Fibroblast of lung (primary cell): ENCODE data around the gene ZNF219. TPM values are rescaled to one million over a fixed set of nuclear protein-coding genes. Genes with fewer than 3 reads are reported as not detected.

Source experiments
- DNase-seq, 2 donors: peaks; one replicate each; pipeline versions ENCODE4 v3.0.0 to v3.0.0-alpha.2; 2010; ENCODE audit warnings: low read depth in 2 of 2
- H2AFZ ChIP-seq: 2 replicates; pipeline ENCODE4 v1.5.1; 2012; ENCODE audit warnings: low read length, control low read depth, inconsistent platforms
- H3K27ac ChIP-seq: 2 replicates; pipeline ENCODE4 v1.5.1; 2011; ENCODE audit warnings: low read length, control low read depth; ENCODE audit not compliant: insufficient read depth
- H3K27me3 ChIP-seq: 2 replicates; pipeline ENCODE4 v1.5.1; 2011; ENCODE audit warnings: mild to moderate bottlenecking, low read length; ENCODE audit not compliant: control insufficient read depth, insufficient read depth
- H3K36me3 ChIP-seq: 2 replicates; pipeline ENCODE4 v1.5.1; 2011; ENCODE audit warnings: low read length; ENCODE audit not compliant: control insufficient read depth, insufficient read depth
- H3K4me1 ChIP-seq: 2 replicates; pipeline ENCODE4 v1.5.1; 2011; ENCODE audit warnings: low read length; ENCODE audit not compliant: control insufficient read depth, insufficient read depth; ENCODE audit errors: extremely low read depth
- H3K4me2 ChIP-seq: 2 replicates; pipeline ENCODE4 v1.5.1; 2011; ENCODE audit warnings: low read length, control low read depth; ENCODE audit not compliant: insufficient read depth; ENCODE audit errors: extremely low read depth
- H3K4me3 ChIP-seq, 4 experiments: fragments of 200-600 bp in 1 of 4; sonication (generic) in 1 of 4; replicated peaks in 1 of 4; 2 replicates each; pipeline ENCODE4 v1.5.1; 2011 to 2016; ENCODE audit warnings: low read length in 4 of 4, low read depth in 3 of 4, mild to moderate bottlenecking in 3 of 4, control low read depth in 2 of 4, inconsistent platforms in 1 of 4, mixed read lengths in 1 of 4; ENCODE audit not compliant: insufficient read depth in 1 of 4; ENCODE audit errors: control extremely low read depth in 1 of 4
- H3K79me2 ChIP-seq: 2 replicates; pipeline ENCODE4 v1.5.1; 2012; ENCODE audit warnings: mild to moderate bottlenecking, low read length, inconsistent platforms; ENCODE audit not compliant: control insufficient read depth, insufficient read depth
- H3K9ac ChIP-seq: 2 replicates; pipeline ENCODE4 v1.5.1; 2011; ENCODE audit warnings: mild to moderate bottlenecking, low read length, control low read depth; ENCODE audit not compliant: insufficient read depth
- H3K9me3 ChIP-seq: 2 replicates; pipeline ENCODE4 v1.5.1; 2012; ENCODE audit warnings: low read depth, low read length; ENCODE audit not compliant: control insufficient read depth, insufficient read depth
- H4K20me1 ChIP-seq: 2 replicates; pipeline ENCODE4 v1.5.1; 2011; ENCODE audit warnings: low read length; ENCODE audit not compliant: control insufficient read depth, insufficient read depth; ENCODE audit errors: extremely low read depth
- EZH2 ChIP-seq: IDR thresholded peaks from 2 replicates; pipeline ENCODE4 v1.5.1; 2012; ENCODE audit warnings: low read length, control low read depth, mild to moderate bottlenecking; ENCODE audit errors: missing control alignments
- polyA plus RNA-seq, 2 donors: library from polyadenylated mRNA; depleted of rRNA in 1 of 2; stranded (reverse) in 1 of 2; unstranded in 1 of 2; fragments of >200 nt; gene quantifications; 2 replicates each; pipeline ENCODE4 v1.2.1, GENCODE V29; 2011 to 2012; ENCODE audit warnings: missing spikeins in 1 of 2
- total RNA-seq: library from RNA; depleted of rRNA; stranded (reverse); fragments of >200 nt; gene quantifications from 2 replicates; pipeline ENCODE4 v1.2.1, GENCODE V29; 2014
- TF ChIP-seq, protein P1 (sequence below), 2 donors: IDR thresholded peaks in 1 of 2; conservative IDR thresholded peaks in 1 of 2; 1 replicate in 1 of 2; 2 replicates in 1 of 2; pipeline ENCODE4 v1.5.1; 2011 to 2012; ENCODE audit warnings: low read length in 2 of 2, control low read depth in 1 of 2, inconsistent platforms in 1 of 2, low read depth in 1 of 2, mild to moderate bottlenecking in 1 of 2

ZNF219 gene
- total and polyA plus RNA-seq, 2 donors (not counting 1 experiment from before 2014, with no cell fraction given): 2.2 to 4.6 TPM

DNA sequence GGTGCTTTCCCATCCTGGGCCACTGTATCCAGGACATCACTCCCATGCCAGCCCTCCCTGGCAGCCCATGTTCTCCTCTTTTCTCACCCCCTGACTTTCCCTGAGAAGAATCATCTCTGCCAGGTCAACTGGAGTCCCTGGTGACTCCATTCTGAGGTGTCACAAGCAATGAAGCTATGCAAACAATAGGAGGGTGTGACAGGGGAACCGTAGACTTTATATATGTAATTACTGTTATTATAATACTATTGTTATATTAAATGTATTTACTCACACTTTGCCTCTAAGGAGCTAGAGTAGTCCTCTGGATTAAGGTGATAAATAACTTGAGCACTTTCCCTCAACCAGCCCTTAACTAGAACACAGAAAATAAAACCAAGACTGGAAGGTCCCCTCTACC, 9.2 kb downstream of the ZNF219 start:
- H2AFZ ChIP-seq: no peak overlapping the region
- H3K9ac ChIP-seq: no peak overlapping the region
- H3K4me3 ChIP-seq: no peak overlapping the region
- no peaks in the 10 kb centered on the region for H3K9me3 ChIP-seq
- H3K4me1 ChIP-seq: peaks cover 11% of the 10 kb centered on the region
- peaks cover 10% of the 10 kb centered on the region for H3K36me3 ChIP-seq
- DNase-seq: no peak
- H3K27ac ChIP-seq: peak overlapping the region; percentile 30
- no peak overlapping the region for H3K4me2 ChIP-seq
- no peaks in the 10 kb centered on the region for H3K79me2 ChIP-seq
- H3K27me3 ChIP-seq: no peaks in the 10 kb centered on the region
- no peaks in the 10 kb centered on the region for H4K20me1 ChIP-seq
- no peak for TF ChIP-seq EZH2
- TF ChIP-seq, protein P1, sequence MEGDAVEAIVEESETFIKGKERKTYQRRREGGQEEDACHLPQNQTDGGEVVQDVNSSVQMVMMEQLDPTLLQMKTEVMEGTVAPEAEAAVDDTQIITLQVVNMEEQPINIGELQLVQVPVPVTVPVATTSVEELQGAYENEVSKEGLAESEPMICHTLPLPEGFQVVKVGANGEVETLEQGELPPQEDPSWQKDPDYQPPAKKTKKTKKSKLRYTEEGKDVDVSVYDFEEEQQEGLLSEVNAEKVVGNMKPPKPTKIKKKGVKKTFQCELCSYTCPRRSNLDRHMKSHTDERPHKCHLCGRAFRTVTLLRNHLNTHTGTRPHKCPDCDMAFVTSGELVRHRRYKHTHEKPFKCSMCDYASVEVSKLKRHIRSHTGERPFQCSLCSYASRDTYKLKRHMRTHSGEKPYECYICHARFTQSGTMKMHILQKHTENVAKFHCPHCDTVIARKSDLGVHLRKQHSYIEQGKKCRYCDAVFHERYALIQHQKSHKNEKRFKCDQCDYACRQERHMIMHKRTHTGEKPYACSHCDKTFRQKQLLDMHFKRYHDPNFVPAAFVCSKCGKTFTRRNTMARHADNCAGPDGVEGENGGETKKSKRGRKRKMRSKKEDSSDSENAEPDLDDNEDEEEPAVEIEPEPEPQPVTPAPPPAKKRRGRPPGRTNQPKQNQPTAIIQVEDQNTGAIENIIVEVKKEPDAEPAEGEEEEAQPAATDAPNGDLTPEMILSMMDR (conservative IDR thresholded peaks at IDR 0.05 in 1 of 2, IDR thresholded peaks at IDR 0.05 in 1 of 2; ENCODE audit: low read depth in 1 of 2, low read length in 2 of 2): no peak

DNA sequence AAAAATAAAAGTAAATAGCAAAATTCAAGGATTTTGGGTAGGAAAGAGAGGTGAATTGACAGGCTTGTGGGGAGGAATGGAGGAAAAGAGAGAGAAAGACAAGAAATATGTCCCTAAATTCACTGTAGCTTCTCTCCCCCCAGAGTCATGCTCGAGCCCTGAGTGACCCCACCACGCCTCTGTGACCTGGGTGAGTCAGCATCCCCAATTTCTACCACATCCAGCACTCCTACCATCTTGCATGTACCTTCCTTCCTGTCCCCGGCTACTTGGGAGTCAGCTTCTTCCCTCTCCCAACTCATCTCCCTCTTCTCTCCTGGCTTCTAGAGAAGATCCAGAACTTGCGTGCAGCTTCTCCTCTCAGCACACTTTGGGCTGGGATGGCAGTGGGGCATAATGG, 9.8 kb downstream of the ZNF219 start:
- peaks cover 10% of the 10 kb centered on the region for H3K36me3 ChIP-seq

DNA sequence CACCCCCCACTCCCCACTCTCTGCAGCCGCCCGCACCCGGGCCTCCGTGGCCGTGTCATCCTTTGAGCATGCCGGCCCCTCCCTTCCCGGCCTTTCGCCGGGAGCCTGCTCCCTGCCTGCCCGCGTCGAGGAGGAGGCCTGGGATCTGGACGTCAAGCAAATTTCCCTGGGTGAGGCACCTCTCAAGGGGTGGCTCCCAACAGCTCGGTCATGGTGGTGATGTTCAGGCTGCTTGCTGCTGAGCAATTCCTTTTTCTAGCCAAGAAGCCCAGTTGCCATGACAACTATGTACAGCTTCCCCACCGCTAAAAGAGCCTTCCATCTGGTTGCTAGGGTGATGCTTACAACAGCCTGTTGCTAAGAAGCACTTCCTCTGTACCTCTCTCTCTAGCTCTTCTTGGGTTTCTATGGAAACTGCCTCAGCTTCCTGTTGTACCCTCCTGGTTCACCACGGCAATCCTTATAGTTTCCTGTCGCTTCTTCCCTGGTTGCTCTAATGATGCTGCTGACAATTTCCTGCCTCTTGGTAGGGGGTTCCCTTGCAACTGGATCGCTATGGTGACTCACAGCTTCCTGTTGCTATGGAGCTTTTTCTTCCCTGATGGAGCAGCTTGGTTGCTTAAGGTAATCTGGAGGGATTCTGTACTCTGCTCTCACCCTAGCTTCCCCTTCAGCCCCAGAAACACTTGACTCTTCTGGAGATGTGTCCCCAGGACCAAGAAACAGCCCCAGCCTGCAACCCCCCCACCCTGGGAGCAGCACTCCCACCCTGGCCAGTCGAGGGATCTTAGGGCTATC, 11.0 kb downstream of the ZNF219 start:
- peak overlapping the region; percentile 43 for H3K9ac ChIP-seq
- TF ChIP-seq, protein P1 (conservative IDR thresholded peaks at IDR 0.05 in 1 of 2, IDR thresholded peaks at IDR 0.05 in 1 of 2; ENCODE audit: low read depth in 1 of 2, low read length in 2 of 2): no peak
- TF ChIP-seq EZH2: no peak
- H3K27me3 ChIP-seq: no peaks in the 10 kb centered on the region
- H3K4me3 ChIP-seq: no peak overlapping the region
- no peak overlapping the region for H3K4me2 ChIP-seq
- peak; percentile 94 to 96 for DNase-seq
- no peaks in the 10 kb centered on the region for H4K20me1 ChIP-seq
- H2AFZ ChIP-seq: no peak overlapping the region
- peaks cover 11% of the 10 kb centered on the region for H3K36me3 ChIP-seq
- peak overlapping the region; percentile 93 for H3K27ac ChIP-seq
- H3K79me2 ChIP-seq: no peaks in the 10 kb centered on the region
- no peaks in the 10 kb centered on the region for H3K9me3 ChIP-seq
- peaks cover 11% of the 10 kb centered on the region for H3K4me1 ChIP-seq

More for the DNA sequence above, 9.8 kb downstream of the ZNF219 start:
- no peak overlapping the region for H2AFZ ChIP-seq
- H4K20me1 ChIP-seq: no peaks in the 10 kb centered on the region
- no peak for DNase-seq
- no peak overlapping the region for H3K4me2 ChIP-seq
- no peak overlapping the region for H3K4me3 ChIP-seq
- H3K79me2 ChIP-seq: no peaks in the 10 kb centered on the region
- no peaks in the 10 kb centered on the region for H3K9me3 ChIP-seq
- peaks cover 11% of the 10 kb centered on the region for H3K4me1 ChIP-seq
- H3K27ac ChIP-seq: peak overlapping the region; percentile 93
- TF ChIP-seq, protein P1 (conservative IDR thresholded peaks at IDR 0.05 in 1 of 2, IDR thresholded peaks at IDR 0.05 in 1 of 2; ENCODE audit: low read depth in 1 of 2, low read length in 2 of 2): no peak
- no peak for TF ChIP-seq EZH2
- no peak overlapping the region for H3K9ac ChIP-seq
- no peaks in the 10 kb centered on the region for H3K27me3 ChIP-seq
